Adrenal gland (tissue), 5 donors: ENCODE data around the gene AFAP1L2.

Source experiments
- POLR2A ChIP-seq, 2 donors: fragments of 450-650 bp; IDR thresholded peaks; one replicate each; pipeline ENCODE4 v1.6.1; 2017; ENCODE audit warnings: antibody characterized with exemption in 2 of 2, mild to moderate bottlenecking in 2 of 2, moderate library complexity in 1 of 2
- TF ChIP-seq, protein P1 (sequence below), 6 experiments: fragments of 450-650 bp in 4 of 6; fragments of 200-600 bp in 2 of 6; sonication (generic) in 1 of 6; IDR thresholded peaks; 1 replicate in 5 of 6; 2 replicates in 1 of 6; pipeline versions ENCODE4 v1.5.1 to v1.8.0; 2016 to 2021; ENCODE audit warnings: antibody characterized with exemption in 6 of 6, mild to moderate bottlenecking in 2 of 6, moderate library complexity in 1 of 6
- donor health status: DM: no; HTN: no; CAD: no.

DNA sequence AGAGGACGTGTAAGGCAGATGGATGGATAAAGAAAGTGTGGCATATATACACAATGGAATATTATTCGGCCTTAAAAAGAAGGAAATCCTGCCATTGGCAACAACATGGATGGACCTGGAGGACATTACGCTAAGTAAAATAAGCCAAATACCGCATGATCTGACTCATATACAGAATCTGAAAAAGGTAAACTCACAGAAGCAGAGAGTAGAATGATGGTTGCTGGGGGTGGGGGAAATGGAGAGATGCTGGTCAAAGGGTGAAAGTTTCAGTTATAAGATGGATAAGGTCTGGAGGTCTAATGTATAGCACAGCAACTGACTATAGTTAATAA lies 36.3 kb downstream of the AFAP1L2 start:
- TF ChIP-seq, protein P1, sequence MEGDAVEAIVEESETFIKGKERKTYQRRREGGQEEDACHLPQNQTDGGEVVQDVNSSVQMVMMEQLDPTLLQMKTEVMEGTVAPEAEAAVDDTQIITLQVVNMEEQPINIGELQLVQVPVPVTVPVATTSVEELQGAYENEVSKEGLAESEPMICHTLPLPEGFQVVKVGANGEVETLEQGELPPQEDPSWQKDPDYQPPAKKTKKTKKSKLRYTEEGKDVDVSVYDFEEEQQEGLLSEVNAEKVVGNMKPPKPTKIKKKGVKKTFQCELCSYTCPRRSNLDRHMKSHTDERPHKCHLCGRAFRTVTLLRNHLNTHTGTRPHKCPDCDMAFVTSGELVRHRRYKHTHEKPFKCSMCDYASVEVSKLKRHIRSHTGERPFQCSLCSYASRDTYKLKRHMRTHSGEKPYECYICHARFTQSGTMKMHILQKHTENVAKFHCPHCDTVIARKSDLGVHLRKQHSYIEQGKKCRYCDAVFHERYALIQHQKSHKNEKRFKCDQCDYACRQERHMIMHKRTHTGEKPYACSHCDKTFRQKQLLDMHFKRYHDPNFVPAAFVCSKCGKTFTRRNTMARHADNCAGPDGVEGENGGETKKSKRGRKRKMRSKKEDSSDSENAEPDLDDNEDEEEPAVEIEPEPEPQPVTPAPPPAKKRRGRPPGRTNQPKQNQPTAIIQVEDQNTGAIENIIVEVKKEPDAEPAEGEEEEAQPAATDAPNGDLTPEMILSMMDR (IDR thresholded peaks at IDR 0.05), result no peak
- no peak for TF ChIP-seq POLR2A (IDR thresholded peaks at IDR 0.05)
